Stimulated activated naive B cell treated with anti-CD40 and anti-IgM and Interleukin-4, amounts not matched to agents 10 μg/mL and 1 μg/mL and 100 μg/mL, for 72 hours (primary cell): ENCODE measurements around the gene LNX2.

ENCODE experiments used
- ATAC-seq, 2 donors: fragments of 150-1000 bp; cut with Tn5 transposase; replicated peaks; 2 replicates each; pipeline ENCODE4 v1.10.0; 2021; ENCODE audit warnings: moderate library complexity in 1 of 2
- DNase-seq: peaks from one replicate; pipeline ENCODE4 v3.0.0; 2021
- H3K27ac Mint-ChIP-seq: one replicate; pipeline ENCODE4 v1.8.0; 2022; ENCODE audit warnings: mild to moderate bottlenecking, mixed read lengths
- H3K27me3 Mint-ChIP-seq, 2 donors: one replicate each; pipeline ENCODE4 v1.8.0; 2022; ENCODE audit warnings: mixed read lengths in 2 of 2
- H3K36me3 Mint-ChIP-seq, 2 donors: one replicate each; pipeline ENCODE4 v1.8.0; 2022; ENCODE audit warnings: mixed read lengths in 2 of 2, mild to moderate bottlenecking in 1 of 2
- H3K4me1 Mint-ChIP-seq, 2 donors: one replicate each; pipeline ENCODE4 v1.8.0; 2022; ENCODE audit warnings: mixed read lengths in 2 of 2, mild to moderate bottlenecking in 1 of 2
- H3K4me3 Mint-ChIP-seq, 2 donors: one replicate each; pipeline ENCODE4 v1.8.0; 2022; ENCODE audit warnings: mild to moderate bottlenecking in 2 of 2, mixed read lengths in 2 of 2, moderate library complexity in 1 of 2
- H3K9me3 Mint-ChIP-seq, 2 donors: one replicate each; pipeline ENCODE4 v1.8.0; 2022; ENCODE audit warnings: mixed read lengths in 2 of 2, mild to moderate bottlenecking in 1 of 2

The LNX2 gene

DNA sequence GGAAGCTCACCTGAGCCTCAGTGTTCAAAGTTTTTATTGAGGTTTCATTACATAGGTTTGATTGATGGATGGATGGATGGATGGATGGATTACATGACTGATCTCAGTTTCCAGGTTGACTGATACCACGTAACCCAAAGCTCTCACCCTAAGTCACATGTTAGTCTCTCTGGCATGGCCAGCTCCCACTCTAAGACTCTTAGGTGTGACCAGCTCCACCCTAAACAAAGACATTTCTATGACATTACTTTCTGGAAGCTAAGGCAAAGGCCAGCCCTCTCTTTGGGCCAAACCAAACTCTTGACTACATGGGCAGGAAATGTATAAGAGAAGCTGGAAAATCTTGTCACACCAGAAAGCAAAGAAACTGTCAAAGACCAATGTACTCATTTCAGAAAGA lies 30.0 kb upstream of the LNX2 start:
- DNase-seq = no peak
- peaks cover 0 to under 1% of the 10 kb centered on the region in 2 donors for H3K4me1 Mint-ChIP-seq
- H3K9me3 Mint-ChIP-seq = peaks cover 6 to 7% of the 10 kb centered on the region in 2 donors
- H3K4me3 Mint-ChIP-seq = no peak overlapping the region
- H3K27ac Mint-ChIP-seq = no peak overlapping the region
- H3K27me3 Mint-ChIP-seq = no peaks in the 10 kb centered on the region
- no peak for ATAC-seq
- H3K36me3 Mint-ChIP-seq = peaks cover 55 to 59% of the 10 kb centered on the region in 2 donors

DNA sequence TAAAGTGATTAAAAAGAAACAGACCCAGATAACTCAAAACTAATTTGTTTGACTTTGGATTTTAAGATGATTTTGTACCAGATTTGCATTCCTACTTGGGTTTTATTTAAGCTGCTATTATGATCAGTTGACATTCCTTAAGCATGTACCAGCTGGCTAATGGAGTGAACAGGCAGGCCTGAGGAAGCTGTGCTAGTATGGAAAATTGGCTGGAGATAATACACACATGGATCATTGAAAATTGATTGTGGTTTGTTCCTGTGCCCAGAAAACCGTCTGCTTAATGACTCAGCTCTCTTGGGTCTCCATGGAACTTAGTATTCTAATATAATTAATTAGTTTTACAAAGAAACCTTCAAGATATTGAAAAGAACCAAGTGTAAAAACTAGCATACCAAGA lies 24.0 kb upstream of the LNX2 start:
- Mint-ChIP-seq H3K9me3 (peaks cover 0 to 2% of the 10 kb centered on the region in 2 donors), H3K4me3 (no peak overlapping the region), H3K27me3 (no peaks in the 10 kb centered on the region), H3K4me1 (peaks cover 14 to 23% of the 10 kb centered on the region in 2 donors), H3K36me3 (peaks cover 35 to 39% of the 10 kb centered on the region in 2 donors), H3K27ac (peak overlapping the region; percentile 7)
- DNase-seq = no peak
- no peak for ATAC-seq

DNA sequence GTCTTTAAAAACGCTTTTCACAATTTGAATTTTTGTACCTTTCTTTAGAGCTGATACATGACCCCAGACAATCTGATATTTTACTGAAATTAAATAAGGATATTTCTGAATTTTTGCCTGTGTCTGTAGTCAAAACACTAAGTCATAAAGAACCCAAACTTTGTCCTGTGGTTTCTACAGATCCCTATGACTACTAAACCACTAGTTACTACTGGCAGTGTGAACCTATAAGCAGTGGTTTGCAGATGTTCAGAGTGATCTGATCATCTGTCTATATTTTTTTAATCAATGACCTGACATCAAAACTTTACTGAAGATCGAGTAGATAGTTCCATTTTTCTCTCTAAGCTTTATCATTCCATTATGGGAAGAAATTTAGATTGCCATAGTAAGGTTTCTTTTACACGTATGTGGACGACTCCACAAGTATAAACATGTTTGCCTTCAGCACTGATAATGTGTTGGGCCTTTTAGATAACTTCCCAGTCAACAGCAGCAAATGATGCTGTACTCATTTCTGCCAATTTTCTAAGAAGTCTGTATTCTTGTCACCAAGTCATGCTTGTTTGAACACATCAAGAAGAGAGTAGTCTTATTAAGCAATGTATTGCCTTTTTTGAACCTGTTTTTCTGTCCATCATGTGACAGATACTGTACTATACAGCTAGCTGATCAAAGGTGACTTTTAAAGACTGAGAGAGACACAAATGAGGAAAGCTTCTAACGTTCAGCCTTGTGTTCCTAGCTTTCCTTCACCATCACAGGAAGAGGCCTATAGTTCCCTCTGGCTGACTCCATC lies 23.2 kb upstream of the LNX2 start:
- Mint-ChIP-seq H3K27me3 (no peaks in the 10 kb centered on the region), H3K27ac (no peak overlapping the region), H3K36me3 (peaks cover 32 to 35% of the 10 kb centered on the region in 2 donors), H3K9me3 (peaks cover 0 to 2% of the 10 kb centered on the region in 2 donors), H3K4me1 (peaks cover 16 to 30% of the 10 kb centered on the region in 2 donors), H3K4me3 (no peak overlapping the region)
- no peak for DNase-seq
- ATAC-seq = peak; percentile 46 to 56

DNA sequence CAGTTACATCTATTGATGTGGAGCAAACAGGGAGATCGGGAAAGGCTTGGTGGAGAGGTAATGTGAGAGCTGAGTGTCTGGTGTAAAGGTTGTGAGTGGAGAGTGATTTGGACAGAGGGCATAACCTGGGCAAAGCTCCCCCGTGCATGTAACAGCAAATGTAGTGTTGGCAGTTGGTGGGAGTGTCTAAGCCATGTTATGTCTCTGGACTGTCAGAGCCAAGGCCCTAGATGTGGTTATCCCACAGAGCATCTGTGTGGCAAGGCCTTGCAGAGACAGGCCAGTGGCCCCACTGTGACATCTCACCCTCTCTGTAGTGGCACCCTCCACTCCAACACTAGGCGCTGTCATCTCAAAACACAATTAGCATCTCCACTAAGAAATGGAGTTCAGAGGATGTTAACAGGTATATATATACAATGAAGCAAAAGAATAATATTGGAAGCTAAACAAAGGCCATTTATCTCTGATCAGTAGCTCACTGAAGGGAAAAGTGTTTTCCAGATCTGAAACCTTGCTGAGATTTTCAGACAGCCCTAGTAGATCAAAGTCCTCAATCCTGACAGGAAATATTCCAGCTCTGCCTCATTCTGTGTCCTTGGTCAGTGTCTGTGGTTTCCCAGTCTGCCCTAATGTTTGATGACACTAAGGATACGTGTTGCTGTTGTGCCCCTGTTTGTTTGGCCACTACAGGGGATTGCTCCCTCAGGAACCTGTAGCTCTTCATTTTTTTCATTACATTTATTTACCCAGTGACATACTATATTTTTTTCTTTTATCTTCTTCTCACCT lies 21.6 kb upstream of the LNX2 start:
- peaks cover 28 to 37% of the 10 kb centered on the region in 2 donors for H3K36me3 Mint-ChIP-seq
- H3K27me3 Mint-ChIP-seq = no peaks in the 10 kb centered on the region
- ATAC-seq (no peak), DNase-seq (no peak)
- H3K4me3 Mint-ChIP-seq = no peak overlapping the region
- H3K27ac Mint-ChIP-seq = no peak overlapping the region
- H3K9me3 Mint-ChIP-seq = peaks cover 0 to 2% of the 10 kb centered on the region in 2 donors
- peaks cover 18 to 41% of the 10 kb centered on the region in 2 donors for H3K4me1 Mint-ChIP-seq

DNA sequence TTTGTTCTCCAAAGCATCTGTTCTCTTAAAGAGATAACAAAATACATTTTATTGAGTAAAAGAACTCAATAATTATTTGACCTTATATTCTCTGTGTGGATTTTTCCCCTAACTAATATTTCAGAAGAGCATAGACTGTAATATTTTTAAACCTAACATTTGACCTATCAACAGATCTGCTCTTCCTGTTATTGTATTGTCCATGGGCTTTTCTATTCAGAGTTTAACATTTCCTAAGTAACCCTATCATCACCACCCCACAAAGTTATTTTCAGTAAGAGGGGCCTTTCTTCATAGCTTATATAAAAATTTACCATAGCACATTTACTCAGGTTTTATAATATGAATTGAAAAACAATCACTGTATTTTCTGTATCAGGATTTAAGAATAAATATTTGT lies 18.9 kb upstream of the LNX2 start:
- DNase-seq (no peak), ATAC-seq (no peak)
- Mint-ChIP-seq H3K9me3 (no peaks in the 10 kb centered on the region), H3K27me3 (no peaks in the 10 kb centered on the region), H3K4me3 (no peak overlapping the region), H3K36me3 (peaks cover 12 to 25% of the 10 kb centered on the region in 2 donors), H3K27ac (no peak overlapping the region), H3K4me1 (peaks cover 15 to 49% of the 10 kb centered on the region in 2 donors)

DNA sequence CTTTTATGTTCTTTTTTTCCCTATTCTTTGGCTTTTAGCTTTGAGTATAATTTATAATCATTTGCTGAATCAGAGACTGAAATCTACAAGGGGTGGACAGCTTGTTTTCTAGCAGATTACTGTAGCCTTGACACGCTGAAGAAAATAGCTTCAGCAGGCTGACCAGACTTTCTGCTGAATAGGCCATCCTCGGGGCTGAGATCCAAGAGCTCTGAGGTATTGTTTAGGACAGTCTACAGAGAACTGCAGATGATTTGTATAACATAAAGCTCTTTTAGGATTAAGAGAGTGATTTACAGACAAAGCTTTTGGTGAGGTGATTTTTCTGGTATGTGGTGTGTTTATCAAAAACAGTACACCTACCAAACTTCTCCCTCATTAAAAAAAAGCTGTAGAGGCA lies 18.2 kb upstream of the LNX2 start:
- no peak for DNase-seq
- peaks cover 14 to 49% of the 10 kb centered on the region in 2 donors for H3K4me1 Mint-ChIP-seq
- peaks cover 15 to 26% of the 10 kb centered on the region in 2 donors for H3K36me3 Mint-ChIP-seq
- H3K4me3 Mint-ChIP-seq = no peak overlapping the region
- H3K27me3 Mint-ChIP-seq = no peaks in the 10 kb centered on the region
- no peaks in the 10 kb centered on the region for H3K9me3 Mint-ChIP-seq
- H3K27ac Mint-ChIP-seq = no peak overlapping the region
- ATAC-seq = no peak

DNA sequence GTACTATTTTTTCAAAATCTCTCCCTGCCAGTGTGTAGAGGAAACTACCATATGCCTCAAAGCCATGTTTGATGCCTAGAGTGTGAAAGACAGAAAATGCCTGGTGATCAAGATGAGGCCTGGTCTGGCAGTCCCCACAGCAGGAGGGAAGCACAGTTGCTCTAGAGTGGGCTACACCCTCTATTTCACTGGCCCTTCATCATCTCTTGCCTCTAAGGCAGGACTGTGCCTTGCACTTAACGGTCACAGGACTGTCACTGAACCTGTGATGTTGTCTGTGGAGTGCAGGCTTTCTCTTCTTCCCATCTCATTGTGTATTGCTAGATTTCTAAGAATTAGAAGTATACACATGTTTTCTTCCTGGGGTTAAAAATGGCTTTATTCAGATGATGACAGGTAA lies 17.7 kb upstream of the LNX2 start:
- DNase-seq (no peak), ATAC-seq (no peak)
- Mint-ChIP-seq H3K27ac (no peak overlapping the region), H3K27me3 (no peaks in the 10 kb centered on the region), H3K36me3 (peaks cover 15 to 26% of the 10 kb centered on the region in 2 donors), H3K9me3 (no peaks in the 10 kb centered on the region), H3K4me3 (no peak overlapping the region), H3K4me1 (peaks cover 12 to 45% of the 10 kb centered on the region in 2 donors)

DNA sequence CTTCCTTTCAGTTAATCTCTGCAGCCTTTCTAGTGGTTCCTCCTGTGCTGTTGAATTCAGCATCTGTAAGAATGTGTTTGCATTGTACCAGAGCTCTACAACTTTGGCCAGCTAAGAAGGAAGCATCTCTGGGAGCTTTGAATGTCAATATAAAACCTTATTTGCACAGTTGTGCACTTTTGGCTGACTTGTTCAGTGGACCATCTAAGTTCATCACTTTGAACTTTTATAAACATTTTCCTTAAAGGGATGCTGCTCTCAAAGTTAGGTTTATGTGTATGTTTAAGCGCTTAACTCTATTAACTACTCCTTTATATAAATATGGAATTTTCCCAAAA lies 16.9 kb upstream of the LNX2 start:
- DNase-seq = no peak
- Mint-ChIP-seq H3K4me1 (peaks cover 11 to 45% of the 10 kb centered on the region in 2 donors), H3K4me3 (no peak overlapping the region), H3K36me3 (peaks cover 18 to 30% of the 10 kb centered on the region in 2 donors), H3K27me3 (no peaks in the 10 kb centered on the region), H3K9me3 (no peaks in the 10 kb centered on the region), H3K27ac (no peak overlapping the region)
- ATAC-seq = no peak

DNA sequence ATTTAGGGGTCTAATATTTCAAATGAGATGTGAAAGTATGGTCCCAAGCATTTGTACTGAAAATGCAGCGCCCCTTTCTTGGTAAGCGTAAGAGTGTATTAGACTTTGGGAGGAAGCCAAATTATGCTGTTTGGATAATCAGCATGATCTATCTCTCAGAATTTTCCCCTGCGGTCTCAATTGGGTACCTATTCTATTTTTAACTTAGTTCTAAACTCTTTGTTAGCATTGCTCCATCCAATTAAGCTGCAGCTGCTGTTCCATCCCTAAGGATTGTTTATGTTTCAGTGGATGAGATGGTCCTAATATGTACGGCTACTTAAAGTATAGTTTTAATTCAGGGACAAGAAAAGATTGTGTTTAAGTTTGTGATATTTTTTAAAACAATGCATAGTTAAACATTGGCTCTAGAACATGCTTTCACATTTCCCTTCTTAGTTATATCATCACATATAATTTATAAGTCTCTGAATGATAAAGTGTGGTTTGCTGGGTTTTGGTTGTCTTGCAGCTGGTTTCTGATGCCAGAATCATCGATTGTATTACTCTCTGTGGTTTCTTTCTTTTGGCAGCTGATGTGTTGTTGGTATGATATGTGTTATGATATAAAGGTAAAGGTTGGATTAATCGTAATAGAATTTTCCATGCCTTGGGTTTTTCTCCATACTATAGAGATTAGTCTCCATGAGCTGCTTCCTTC lies 16.4 kb upstream of the LNX2 start:
- ATAC-seq (no peak), DNase-seq (no peak)
- no peak overlapping the region for H3K4me3 Mint-ChIP-seq
- no peaks in the 10 kb centered on the region for H3K27me3 Mint-ChIP-seq
- H3K9me3 Mint-ChIP-seq = no peaks in the 10 kb centered on the region
- H3K4me1 Mint-ChIP-seq = peaks cover 14 to 48% of the 10 kb centered on the region in 2 donors
- no peak overlapping the region for H3K27ac Mint-ChIP-seq
- peaks cover 17 to 34% of the 10 kb centered on the region in 2 donors for H3K36me3 Mint-ChIP-seq

DNA sequence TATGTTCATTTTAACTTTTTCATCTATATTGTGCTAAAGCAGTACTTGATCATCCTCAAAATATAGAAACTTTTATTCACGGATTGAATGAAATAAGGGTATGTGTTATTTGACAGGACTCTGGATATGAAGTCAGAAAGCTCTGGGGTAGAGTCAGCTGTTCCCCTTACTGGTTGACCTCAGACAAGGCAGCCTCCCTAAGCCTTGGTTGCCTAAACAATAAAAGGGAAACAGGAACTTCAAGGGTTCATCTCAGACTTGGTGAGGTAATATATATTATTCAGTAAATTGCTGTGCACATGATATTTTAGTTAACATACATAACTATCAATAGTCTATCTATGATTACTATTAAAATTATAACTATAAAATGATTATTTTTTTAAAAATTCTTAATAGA lies 14.9 kb upstream of the LNX2 start:
- peak; percentile 64 to 68 for ATAC-seq
- peaks cover 22 to 60% of the 10 kb centered on the region in 2 donors for H3K4me1 Mint-ChIP-seq
- DNase-seq = no peak
- no peak overlapping the region for H3K4me3 Mint-ChIP-seq
- no peaks in the 10 kb centered on the region for H3K9me3 Mint-ChIP-seq
- H3K36me3 Mint-ChIP-seq = peaks cover 23 to 46% of the 10 kb centered on the region in 2 donors
- no peaks in the 10 kb centered on the region for H3K27me3 Mint-ChIP-seq
- no peak overlapping the region for H3K27ac Mint-ChIP-seq

DNA sequence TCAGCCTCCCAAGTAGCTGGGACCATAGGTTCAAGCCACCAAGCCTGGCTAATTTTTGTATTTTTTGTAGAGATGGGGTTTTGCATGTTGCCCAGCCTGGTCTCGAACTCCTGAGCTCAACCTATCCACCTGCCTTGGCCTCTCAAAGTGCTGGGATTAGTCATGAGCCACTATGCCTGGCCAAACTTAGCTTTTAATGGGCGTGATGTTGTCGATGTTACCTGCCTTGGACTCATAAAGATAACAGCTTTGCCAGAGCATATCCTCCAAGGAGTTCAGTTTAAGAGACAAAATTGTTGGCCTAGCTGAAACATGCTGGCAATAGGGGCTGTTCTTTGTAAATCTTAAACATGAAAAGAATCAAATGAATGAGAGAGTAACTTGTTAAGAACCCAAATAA lies 14.5 kb upstream of the LNX2 start:
- Mint-ChIP-seq H3K27me3 (no peaks in the 10 kb centered on the region), H3K9me3 (no peaks in the 10 kb centered on the region), H3K4me1 (peaks cover 22 to 60% of the 10 kb centered on the region in 2 donors), H3K27ac (peak overlapping the region; percentile 56), H3K36me3 (peaks cover 23 to 46% of the 10 kb centered on the region in 2 donors), H3K4me3 (no peak overlapping the region)
- DNase-seq (no peak), ATAC-seq (no peak)

DNA sequence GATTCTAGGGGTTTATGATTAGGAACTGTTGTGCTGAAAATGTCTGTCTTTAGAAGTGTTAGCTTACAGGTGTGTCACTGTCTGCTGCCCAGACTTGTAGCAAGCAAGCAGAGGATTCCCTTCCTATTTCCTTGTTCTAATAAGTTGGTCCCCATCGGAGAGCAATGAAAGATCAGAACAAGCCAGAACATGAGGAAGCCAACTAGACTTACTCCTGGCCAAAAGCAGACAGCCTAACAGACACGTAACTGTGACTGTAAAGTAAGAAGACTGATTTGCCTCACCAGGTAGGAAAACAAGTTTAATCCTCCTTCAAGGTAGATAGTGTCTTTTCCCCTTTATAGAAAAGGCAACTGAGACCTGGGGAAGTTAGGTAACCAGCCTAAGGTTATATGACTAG lies 13.9 kb upstream of the LNX2 start:
- H3K36me3 Mint-ChIP-seq = peaks cover 23 to 46% of the 10 kb centered on the region in 2 donors
- H3K9me3 Mint-ChIP-seq = no peaks in the 10 kb centered on the region
- H3K27ac Mint-ChIP-seq = no peak overlapping the region
- H3K27me3 Mint-ChIP-seq = no peaks in the 10 kb centered on the region
- ATAC-seq = no peak
- peaks cover 19 to 60% of the 10 kb centered on the region in 2 donors for H3K4me1 Mint-ChIP-seq
- no peak for DNase-seq
- no peak overlapping the region for H3K4me3 Mint-ChIP-seq

DNA sequence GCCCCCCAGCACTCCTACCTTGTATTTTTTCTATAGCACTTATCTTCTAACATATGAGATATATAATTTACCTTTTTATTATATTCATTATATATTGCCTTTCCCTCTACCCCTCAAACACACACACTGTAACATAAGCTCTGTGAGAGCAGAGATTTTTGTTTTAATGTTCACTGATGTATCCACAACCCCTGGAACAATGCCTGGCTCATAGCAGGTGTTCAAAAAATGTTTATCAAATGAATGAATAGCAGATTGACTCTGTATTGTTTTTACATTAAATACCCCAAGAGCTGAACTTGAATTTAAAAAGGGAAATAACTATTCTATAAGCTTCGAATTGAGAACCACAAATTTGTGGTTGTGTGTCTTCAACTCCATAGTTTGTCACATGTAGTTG lies 12.3 kb upstream of the LNX2 start:
- no peak for ATAC-seq
- Mint-ChIP-seq H3K27ac (no peak overlapping the region), H3K36me3 (peaks cover 29 to 45% of the 10 kb centered on the region in 2 donors), H3K4me1 (peaks cover 21 to 52% of the 10 kb centered on the region in 2 donors), H3K27me3 (no peaks in the 10 kb centered on the region), H3K9me3 (no peaks in the 10 kb centered on the region), H3K4me3 (no peak overlapping the region)
- DNase-seq = no peak

DNA sequence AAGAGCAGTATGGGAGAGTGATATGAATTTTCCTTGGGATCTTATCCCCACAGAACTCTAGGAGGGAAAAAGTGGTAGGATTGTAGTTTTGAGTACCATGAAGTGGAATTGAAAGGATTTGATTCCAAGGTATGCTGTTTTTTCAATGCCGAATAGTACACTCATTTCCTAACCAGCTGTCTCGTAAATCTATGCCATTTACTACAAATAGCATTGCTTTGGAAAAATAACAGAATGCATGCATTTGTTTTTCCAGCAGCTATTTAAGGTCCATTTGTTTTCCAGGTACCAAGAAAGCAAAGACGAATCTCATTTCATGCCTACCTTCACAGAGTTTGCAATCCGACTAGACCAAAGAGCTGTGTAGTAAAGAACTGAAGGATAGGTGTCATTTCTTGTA lies 11.9 kb upstream of the LNX2 start:
- H3K27me3 Mint-ChIP-seq = no peaks in the 10 kb centered on the region
- H3K27ac Mint-ChIP-seq = no peak overlapping the region
- H3K36me3 Mint-ChIP-seq = peaks cover 32 to 50% of the 10 kb centered on the region in 2 donors
- no peak overlapping the region for H3K4me3 Mint-ChIP-seq
- ATAC-seq = no peak
- H3K9me3 Mint-ChIP-seq = no peaks in the 10 kb centered on the region
- no peak for DNase-seq
- H3K4me1 Mint-ChIP-seq = peaks cover 26 to 56% of the 10 kb centered on the region in 2 donors
